RWPE2 (cell line): ENCODE measurements around the gene LMO1.

Experiments used
- ATAC-seq: fragments of 200-7000 bp; cut with Tn5 transposase; 3 replicates; pipeline ENCODE4 v1.9.1; 2021; ENCODE audit warnings: low read depth
- DNase-seq: peaks from one replicate; pipeline ENCODE4 v3.0.0-alpha.2; 2020; ENCODE audit warnings: low spot score
- H3K27ac ChIP-seq: fragments of 450-650 bp; 2 replicates; pipeline ENCODE4 v1.5.1; 2017; ENCODE audit warnings: mild to moderate bottlenecking; ENCODE audit not compliant: poor library complexity, severe bottlenecking
- H3K27me3 ChIP-seq: fragments of 250-450 bp; sonication (Bioruptor Pico); 2 replicates; pipeline ENCODE4 v1.5.1; 2021; ENCODE audit warnings: mild to moderate bottlenecking, moderate library complexity; ENCODE audit not compliant: insufficient read depth, poor library complexity, severe bottlenecking
- H3K36me3 ChIP-seq: fragments of 250-450 bp; sonication (Bioruptor Pico); 2 replicates; pipeline ENCODE4 v1.5.1; 2020; ENCODE audit warnings: low read depth, mild to moderate bottlenecking, moderate library complexity
- H3K4me1 ChIP-seq: fragments of 250-450 bp; sonication (Bioruptor Pico); 2 replicates; pipeline ENCODE4 v1.5.1; 2021; ENCODE audit warnings: mild to moderate bottlenecking, moderate library complexity; ENCODE audit not compliant: insufficient read depth, poor library complexity, severe bottlenecking
- H3K4me3 ChIP-seq: fragments of 250-450 bp; sonication (Bioruptor Pico); 2 replicates; pipeline ENCODE4 v1.5.1; 2021; ENCODE audit warnings: mild to moderate bottlenecking, moderate library complexity; ENCODE audit not compliant: severe bottlenecking
- H3K9me3 ChIP-seq: fragments of 250-450 bp; sonication (Bioruptor Pico); 2 replicates; pipeline ENCODE4 v1.5.1; 2021; ENCODE audit warnings: mild to moderate bottlenecking, moderate library complexity; ENCODE audit not compliant: severe bottlenecking
- CTCF ChIP-seq: fragments of 450-650 bp; IDR thresholded peaks from one replicate; pipeline ENCODE4 v1.5.1; 2017; ENCODE audit warnings: mild to moderate bottlenecking, moderate library complexity; ENCODE audit not compliant: poor library complexity, severe bottlenecking

LMO1 gene

GRCh38 chr11:8297781-8298440 is 34.2 kb upstream of the LMO1 start:
- DNase-seq, result no peak
- no peak for ATAC-seq
- no peak overlapping the region for H3K4me3 ChIP-seq
- H3K36me3 ChIP-seq, result no peaks in the 10 kb centered on the region
- H3K27me3 ChIP-seq, result no peaks in the 10 kb centered on the region
- no peak for TF ChIP-seq CTCF
- no peak overlapping the region for H3K27ac ChIP-seq
- no peaks in the 10 kb centered on the region for H3K9me3 ChIP-seq
- no peaks in the 10 kb centered on the region for H3K4me1 ChIP-seq

GRCh38 chr11:8296872-8297271 is 33.2 kb upstream of the LMO1 start:
- TF ChIP-seq CTCF, result no peak
- Histone ChIP-seq H3K27me3 (no peaks in the 10 kb centered on the region), H3K4me1 (no peaks in the 10 kb centered on the region), H3K27ac (no peak overlapping the region), H3K36me3 (no peaks in the 10 kb centered on the region), H3K4me3 (no peak overlapping the region), H3K9me3 (no peaks in the 10 kb centered on the region)
- ATAC-seq (no peak), DNase-seq (no peak)

GRCh38 chr11:8296038-8296649 is 32.5 kb upstream of the LMO1 start:
- Histone ChIP-seq H3K9me3 (no peaks in the 10 kb centered on the region), H3K36me3 (no peaks in the 10 kb centered on the region), H3K4me3 (no peak overlapping the region), H3K27ac (no peak overlapping the region), H3K27me3 (no peaks in the 10 kb centered on the region), H3K4me1 (no peaks in the 10 kb centered on the region)
- TF ChIP-seq CTCF, result no peak
- ATAC-seq (no peak), DNase-seq (no peak)

GRCh38 chr11:8294251-8294935 is 30.7 kb upstream of the LMO1 start:
- Histone ChIP-seq H3K9me3 (no peaks in the 10 kb centered on the region), H3K27me3 (no peaks in the 10 kb centered on the region), H3K27ac (no peak overlapping the region), H3K4me3 (no peak overlapping the region), H3K4me1 (no peaks in the 10 kb centered on the region), H3K36me3 (no peaks in the 10 kb centered on the region)
- no peak for TF ChIP-seq CTCF
- no peak for ATAC-seq
- DNase-seq, result no peak

- Histone ChIP-seq H3K4me1 (no peaks in the 10 kb centered on the region), H3K27ac (no peak overlapping the region), H3K9me3 (no peaks in the 10 kb centered on the region), H3K4me3 (no peak overlapping the region), H3K27me3 (no peaks in the 10 kb centered on the region), H3K36me3 (no peaks in the 10 kb centered on the region)
- TF ChIP-seq CTCF, result no peak
- no peak for ATAC-seq
- DNase-seq, result no peak
Observed at GRCh38 chr11:8293171-8293570, 29.5 kb upstream of the LMO1 start.
